Choroid plexus epithelial cell (primary cell): ENCODE data around the gene USP15.
A peak's percentile ranks its signal among the peaks of the same experiment; 100 is the strongest.
"Not testable (repeated sequence)": the region's sequence is repeated elsewhere in the genome, so short reads cannot be mapped to it uniquely, and the experiment has no call there.

Experiments
- DNase-seq: peaks from one replicate; pipeline ENCODE4 v3.0.0-alpha.2; 2010; ENCODE audit warnings: low read depth
- H3K4me3 ChIP-seq: 2 replicates; pipeline ENCODE4 v1.5.1; 2011; ENCODE audit warnings: low read depth, mild to moderate bottlenecking, control low read depth, low read length, moderate library complexity
- TF ChIP-seq, protein P1 (sequence below): conservative IDR thresholded peaks from 2 replicates; pipeline ENCODE4 v1.5.1; 2011; ENCODE audit warnings: low read depth, mild to moderate bottlenecking, control low read depth, inconsistent platforms, low read length, moderate library complexity

Gene USP15

DNA sequence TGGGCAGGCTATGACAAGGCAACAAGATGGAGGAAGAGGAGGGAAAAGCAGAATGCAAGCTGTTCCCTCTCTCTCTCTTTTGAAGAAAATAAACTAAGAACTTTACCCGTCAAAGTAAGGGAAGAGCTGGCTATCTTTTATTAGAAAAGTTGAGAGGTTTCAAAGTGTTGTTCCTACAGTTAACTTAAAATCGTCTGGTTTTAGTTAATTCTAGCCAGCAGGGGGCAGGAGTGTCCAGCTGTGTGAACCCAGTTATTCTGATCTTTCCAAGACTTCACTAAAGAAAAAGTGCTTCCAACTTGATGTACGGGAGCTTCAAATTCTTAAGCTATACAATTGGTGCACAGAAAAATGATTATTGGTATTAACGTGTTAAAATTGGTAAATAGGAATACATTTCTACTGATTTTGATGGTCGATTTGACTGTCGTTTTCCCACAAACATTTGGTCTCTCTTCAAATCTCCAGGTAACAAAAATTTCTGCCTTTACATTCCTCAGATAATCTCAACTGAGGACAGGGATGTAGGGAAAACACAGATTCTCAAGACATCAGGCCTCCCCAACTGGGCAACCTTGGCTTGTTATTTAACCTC lies 178.0 kb downstream of the USP15 start:
- no peak overlapping the region for H3K4me3 ChIP-seq
- TF ChIP-seq, protein P1, sequence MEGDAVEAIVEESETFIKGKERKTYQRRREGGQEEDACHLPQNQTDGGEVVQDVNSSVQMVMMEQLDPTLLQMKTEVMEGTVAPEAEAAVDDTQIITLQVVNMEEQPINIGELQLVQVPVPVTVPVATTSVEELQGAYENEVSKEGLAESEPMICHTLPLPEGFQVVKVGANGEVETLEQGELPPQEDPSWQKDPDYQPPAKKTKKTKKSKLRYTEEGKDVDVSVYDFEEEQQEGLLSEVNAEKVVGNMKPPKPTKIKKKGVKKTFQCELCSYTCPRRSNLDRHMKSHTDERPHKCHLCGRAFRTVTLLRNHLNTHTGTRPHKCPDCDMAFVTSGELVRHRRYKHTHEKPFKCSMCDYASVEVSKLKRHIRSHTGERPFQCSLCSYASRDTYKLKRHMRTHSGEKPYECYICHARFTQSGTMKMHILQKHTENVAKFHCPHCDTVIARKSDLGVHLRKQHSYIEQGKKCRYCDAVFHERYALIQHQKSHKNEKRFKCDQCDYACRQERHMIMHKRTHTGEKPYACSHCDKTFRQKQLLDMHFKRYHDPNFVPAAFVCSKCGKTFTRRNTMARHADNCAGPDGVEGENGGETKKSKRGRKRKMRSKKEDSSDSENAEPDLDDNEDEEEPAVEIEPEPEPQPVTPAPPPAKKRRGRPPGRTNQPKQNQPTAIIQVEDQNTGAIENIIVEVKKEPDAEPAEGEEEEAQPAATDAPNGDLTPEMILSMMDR, result peak; percentile 77
- peak; percentile 78 for DNase-seq

- TF ChIP-seq, protein P1, result no peak
- no peak for DNase-seq
- H3K4me3 ChIP-seq, result no peak overlapping the region
Observed at GRCh38 chr12:62446754-62447452, 186.7 kb downstream of the USP15 start.

DNA sequence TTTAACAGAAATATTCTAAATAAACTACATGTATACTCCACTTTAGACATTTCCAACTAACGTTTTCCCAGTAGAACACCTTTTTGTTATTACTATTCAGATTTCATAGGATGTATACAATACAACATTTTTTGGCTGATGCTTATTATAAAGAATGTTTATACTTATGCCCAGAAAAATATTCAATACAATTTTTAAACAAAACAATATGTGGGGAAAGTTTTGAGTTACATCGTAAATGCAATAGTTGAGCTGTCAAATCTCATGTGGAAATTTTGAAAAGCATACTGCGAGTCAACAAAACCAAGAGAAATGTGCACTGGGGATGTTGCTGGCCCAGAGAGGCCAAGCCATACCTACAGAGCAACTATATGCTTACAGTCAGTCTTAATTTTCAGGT lies 188.2 kb downstream of the USP15 start:
- DNase-seq, result no peak
- no peak overlapping the region for H3K4me3 ChIP-seq
- TF ChIP-seq, protein P1, result no peak

DNA sequence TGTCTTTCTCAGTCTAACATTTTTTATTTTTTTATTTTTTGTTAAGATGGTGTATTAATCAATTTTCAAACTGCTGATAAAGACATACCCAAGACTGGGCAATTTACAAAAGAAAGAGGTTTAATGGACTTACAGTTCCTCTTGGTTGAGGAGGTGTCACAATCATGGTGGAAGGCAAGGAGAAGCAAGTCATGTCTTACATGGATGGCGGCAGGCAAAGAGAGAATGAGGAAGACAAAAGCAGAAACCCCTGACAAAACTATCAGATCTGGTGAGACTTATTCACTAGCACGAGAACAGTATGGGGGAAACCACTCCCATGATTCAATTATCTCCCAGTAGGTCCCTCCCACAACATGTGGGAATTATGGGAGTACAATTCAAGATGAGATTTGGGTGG lies 195.2 kb downstream of the USP15 start:
- not testable (repeated sequence) for H3K4me3 ChIP-seq, DNase-seq

DNA sequence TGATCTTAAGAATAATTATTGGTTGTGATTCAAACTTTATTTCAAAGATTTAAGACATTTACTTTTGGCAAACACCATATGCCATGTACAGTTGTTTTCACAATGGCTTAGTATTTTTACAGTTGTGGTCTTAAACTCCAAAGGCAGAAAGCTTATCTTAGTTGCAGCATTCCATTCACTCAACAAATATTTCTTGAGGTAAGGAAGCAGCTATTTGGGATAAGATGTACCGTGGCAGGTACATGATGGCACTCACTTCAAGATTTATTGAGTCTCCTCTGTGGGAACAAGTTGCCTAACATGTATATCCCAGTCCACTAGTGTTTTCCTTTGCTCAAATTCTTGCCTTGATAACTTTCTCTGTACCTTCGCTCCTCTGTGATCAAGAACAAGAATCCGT lies 198.4 kb downstream of the USP15 start:
- DNase-seq, result peak; percentile 14
- TF ChIP-seq, protein P1, result no peak
- no peak overlapping the region for H3K4me3 ChIP-seq

GRCh38 chr12:62459976-62460375 lies 199.8 kb downstream of the USP15 start:
- TF ChIP-seq, protein P1, result no peak
- no peak overlapping the region for H3K4me3 ChIP-seq
- DNase-seq, result no peak

- not testable (repeated sequence) for H3K4me3 ChIP-seq, DNase-seq
Observed at GRCh38 chr12:62461171-62461837, 201.1 kb downstream of the USP15 start.

DNA sequence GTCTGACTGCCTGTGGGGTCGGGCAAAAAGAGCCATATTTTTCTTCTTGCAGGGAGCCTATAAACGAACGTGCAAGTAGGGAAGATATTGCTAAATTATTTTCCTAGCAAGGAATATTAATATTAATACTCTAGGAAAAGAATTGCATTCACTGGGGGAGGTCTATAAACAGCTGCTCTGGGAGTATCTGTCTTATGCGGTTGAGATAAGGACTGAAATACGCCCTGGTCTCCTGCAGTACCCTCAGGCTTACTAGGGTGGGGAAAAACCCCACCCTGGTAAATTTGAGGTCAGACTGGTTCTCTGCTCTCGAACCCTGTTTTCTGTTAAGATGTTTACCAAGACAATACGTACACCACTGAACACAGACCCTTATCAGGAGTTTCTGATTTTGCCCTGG lies 203.0 kb downstream of the USP15 start:
- not testable (repeated sequence) for DNase-seq, H3K4me3 ChIP-seq
